Measurements from ENCODE around the gene HAPLN3.

DNA sequence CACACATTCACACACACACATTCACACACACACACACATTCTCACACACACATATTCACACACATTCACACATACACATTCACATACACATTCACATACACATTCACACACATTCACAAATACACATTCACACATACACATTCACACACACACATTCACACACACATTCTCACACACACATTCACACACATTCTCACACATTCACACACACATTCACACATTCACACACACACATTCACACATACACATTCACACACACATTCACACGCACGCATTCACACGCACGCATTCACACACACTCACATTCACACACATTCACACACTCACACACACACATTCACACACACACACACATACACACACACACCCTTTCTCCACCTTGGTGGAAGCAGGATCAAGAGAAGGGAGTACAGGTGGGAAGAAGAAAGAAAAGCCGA, 5.7 kb upstream of the HAPLN3 start:
- TF ChIP-seq, protein P1, sequence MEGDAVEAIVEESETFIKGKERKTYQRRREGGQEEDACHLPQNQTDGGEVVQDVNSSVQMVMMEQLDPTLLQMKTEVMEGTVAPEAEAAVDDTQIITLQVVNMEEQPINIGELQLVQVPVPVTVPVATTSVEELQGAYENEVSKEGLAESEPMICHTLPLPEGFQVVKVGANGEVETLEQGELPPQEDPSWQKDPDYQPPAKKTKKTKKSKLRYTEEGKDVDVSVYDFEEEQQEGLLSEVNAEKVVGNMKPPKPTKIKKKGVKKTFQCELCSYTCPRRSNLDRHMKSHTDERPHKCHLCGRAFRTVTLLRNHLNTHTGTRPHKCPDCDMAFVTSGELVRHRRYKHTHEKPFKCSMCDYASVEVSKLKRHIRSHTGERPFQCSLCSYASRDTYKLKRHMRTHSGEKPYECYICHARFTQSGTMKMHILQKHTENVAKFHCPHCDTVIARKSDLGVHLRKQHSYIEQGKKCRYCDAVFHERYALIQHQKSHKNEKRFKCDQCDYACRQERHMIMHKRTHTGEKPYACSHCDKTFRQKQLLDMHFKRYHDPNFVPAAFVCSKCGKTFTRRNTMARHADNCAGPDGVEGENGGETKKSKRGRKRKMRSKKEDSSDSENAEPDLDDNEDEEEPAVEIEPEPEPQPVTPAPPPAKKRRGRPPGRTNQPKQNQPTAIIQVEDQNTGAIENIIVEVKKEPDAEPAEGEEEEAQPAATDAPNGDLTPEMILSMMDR (IDR thresholded peaks at IDR 0.05): no peak
- TF ChIP-seq EZH2 (IDR thresholded peaks at IDR 0.05) (no peak), EZH2phosphoT487 (IDR thresholded peaks at IDR 0.05) (no peak)
